ENCODE results near the gene USP21. TPM values are rescaled to one million over a fixed set of nuclear protein-coding genes. Genes with fewer than 3 reads are reported as not detected.

The USP21 gene
- total and polyA plus RNA-seq, 2 of the 13 experiments (the other 11 are each of a cell fraction or from before 2014, with no cell fraction given), result 10.1 to 33.1 TPM

GRCh38 chr1:161159087-161159912, at the start of gene USP21 (continued):
- TF ChIP-seq U2AF2 (IDR thresholded peaks at IDR 0.05; ENCODE audit: low read depth, low read length) (no peak), ZNF747 (CRISPR knock-in tag; IDR thresholded peaks at IDR 0.05; ENCODE audit: borderline replicate concordance) (peak; percentile 17; the same call in 1 of the 2 replicates), ZFP90 (CRISPR knock-in tag; IDR thresholded peaks at IDR 0.05; ENCODE audit: borderline replicate concordance) (no peak; the same call in 1 of the 2 replicates), YEATS2 (CRISPR knock-in tag; IDR thresholded peaks at IDR 0.05; ENCODE audit: borderline replicate concordance) (peak; percentile 56), SMC3 (IDR thresholded peaks at IDR 0.05; ENCODE audit: low read length) (no peak), MXI1 (IDR thresholded peaks at IDR 0.05; ENCODE audit: borderline replicate concordance, low read depth, low read length) (peak; percentile 65; the same call in 1 of the 3 replicates), HNRNPH1 (optimal IDR thresholded peaks at IDR 0.05; ENCODE audit: low read depth, low read length) (no peak), SUZ12 (IDR thresholded peaks at IDR 0.05; ENCODE audit: low read depth, low read length) (no peak), ZNF343 (CRISPR knock-in tag; IDR thresholded peaks at IDR 0.05) (no peak), ZSCAN21 (CRISPR knock-in tag; IDR thresholded peaks at IDR 0.05; ENCODE audit: borderline replicate concordance) (no peak; the same call in 1 of the 2 replicates), CBX1 (IDR thresholded peaks at IDR 0.05; ENCODE audit: low read depth) (no peak), PRDM15 (CRISPR knock-in tag; IDR thresholded peaks at IDR 0.05) (no peak), NKX3-1 (CRISPR knock-in tag; IDR thresholded peaks at IDR 0.05) (no peak), ZFP41 (CRISPR knock-in tag; IDR thresholded peaks at IDR 0.05; ENCODE audit: borderline replicate concordance) (no peak), DNMT3B (CRISPR knock-in tag; conservative IDR thresholded peaks at IDR 0.05) (0 out of 2 replicates have a peak, but pooled peaks have one; percentile 52), ZNF317 (CRISPR knock-in tag; IDR thresholded peaks at IDR 0.05) (no peak), SPEN (CRISPR knock-in tag; IDR thresholded peaks at IDR 0.05; ENCODE audit: low read depth) (peak; percentile 34; the same call in 1 of the 2 replicates), IRX3 (CRISPR knock-in tag; IDR thresholded peaks at IDR 0.05; ENCODE audit: borderline replicate concordance, low read depth) (no peak), FOXA1 (IDR thresholded peaks at IDR 0.05) (no peak), FOXA1 (CRISPR knock-in tag; IDR thresholded peaks at IDR 0.05) (no peak), ZNF777 (CRISPR knock-in tag; IDR thresholded peaks at IDR 0.05) (no peak), GABPB1 (CRISPR knock-in tag; IDR thresholded peaks at IDR 0.05) (peak; percentile 86), SOX6 (IDR thresholded peaks at IDR 0.05) (no peak), SOX6 (CRISPR knock-in tag; IDR thresholded peaks at IDR 0.05) (peak; percentile 45; the same call in 1 of the 2 replicates), ZNF431 (CRISPR knock-in tag; IDR thresholded peaks at IDR 0.05; ENCODE audit: borderline replicate concordance, low read depth) (no peak), KLF15 (CRISPR knock-in tag; IDR thresholded peaks at IDR 0.05; ENCODE audit: borderline replicate concordance) (no peak), HNRNPL (IDR thresholded peaks at IDR 0.05; ENCODE audit: low read depth, low read length) (no peak)
